Measurements from ENCODE around the gene GNAT1.
"Not testable (repeated sequence)": the region's sequence is repeated elsewhere in the genome, so short reads cannot be mapped to it uniquely, and the experiment has no call there.

The GNAT1 gene

DNA sequence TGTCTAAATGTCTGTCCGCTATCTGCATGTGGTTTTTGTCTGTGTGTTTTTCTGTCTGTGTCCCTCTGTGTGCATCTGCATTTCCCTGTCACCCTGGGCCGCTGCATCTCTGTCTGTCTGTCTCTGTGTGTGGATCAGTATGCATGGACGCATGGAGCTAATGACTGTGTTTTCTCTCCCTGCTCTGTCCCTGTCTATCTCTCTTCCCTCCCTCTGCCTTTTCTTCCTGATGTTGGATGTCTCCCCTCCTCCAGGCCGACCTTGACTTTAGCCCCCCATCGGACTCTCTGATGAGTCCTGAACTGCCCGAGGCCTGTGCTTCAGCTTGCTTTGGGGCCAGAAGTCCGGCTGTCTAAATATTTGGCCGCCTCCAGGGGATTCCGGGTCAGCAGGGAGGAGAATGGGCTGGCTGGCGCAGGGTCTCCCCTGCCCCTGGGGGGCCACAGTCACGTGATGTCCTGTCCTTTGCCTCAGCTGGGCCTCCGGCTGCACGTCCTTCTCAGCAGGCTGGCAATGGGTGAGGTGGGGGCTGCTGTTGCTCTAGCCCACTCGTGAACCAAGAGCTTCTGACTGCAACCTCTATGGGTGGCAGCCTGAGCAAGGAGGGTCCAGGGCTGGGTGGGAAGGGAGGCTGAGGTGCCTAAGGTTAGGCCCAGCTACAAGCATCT, 17.4 kb downstream of the GNAT1 start:
- Histone ChIP-seq H3K4me3 (ENCODE audit: low read length) (no peak overlapping the region), H3K4me2 (ENCODE audit: low read length) (no peak overlapping the region), H4K20me1 (ENCODE audit: insufficient read depth, low read length) (no peaks in the 10 kb centered on the region), H3K9me3 (ENCODE audit: insufficient read depth, low read length) (no peaks in the 10 kb centered on the region), H3K9ac (ENCODE audit: low read length) (no peak overlapping the region), H3K36me3 (replicated peaks; ENCODE audit: low read depth, low read length) (no peaks in the 10 kb centered on the region), H3K27me3 (ENCODE audit: low read depth, low read length) (peaks cover 8% of the 10 kb centered on the region), H3K79me2 (ENCODE audit: low read length) (no peaks in the 10 kb centered on the region), H2AFZ (ENCODE audit: low read depth, low read length) (no peak overlapping the region), H3K4me1 (ENCODE audit: low read length) (no peaks in the 10 kb centered on the region), H3K27ac (ENCODE audit: low read length) (no peak overlapping the region)
- no peak for TF ChIP-seq EZH2phosphoT487 (IDR thresholded peaks at IDR 0.05; ENCODE audit: low read depth)
- TF ChIP-seq, protein P1, sequence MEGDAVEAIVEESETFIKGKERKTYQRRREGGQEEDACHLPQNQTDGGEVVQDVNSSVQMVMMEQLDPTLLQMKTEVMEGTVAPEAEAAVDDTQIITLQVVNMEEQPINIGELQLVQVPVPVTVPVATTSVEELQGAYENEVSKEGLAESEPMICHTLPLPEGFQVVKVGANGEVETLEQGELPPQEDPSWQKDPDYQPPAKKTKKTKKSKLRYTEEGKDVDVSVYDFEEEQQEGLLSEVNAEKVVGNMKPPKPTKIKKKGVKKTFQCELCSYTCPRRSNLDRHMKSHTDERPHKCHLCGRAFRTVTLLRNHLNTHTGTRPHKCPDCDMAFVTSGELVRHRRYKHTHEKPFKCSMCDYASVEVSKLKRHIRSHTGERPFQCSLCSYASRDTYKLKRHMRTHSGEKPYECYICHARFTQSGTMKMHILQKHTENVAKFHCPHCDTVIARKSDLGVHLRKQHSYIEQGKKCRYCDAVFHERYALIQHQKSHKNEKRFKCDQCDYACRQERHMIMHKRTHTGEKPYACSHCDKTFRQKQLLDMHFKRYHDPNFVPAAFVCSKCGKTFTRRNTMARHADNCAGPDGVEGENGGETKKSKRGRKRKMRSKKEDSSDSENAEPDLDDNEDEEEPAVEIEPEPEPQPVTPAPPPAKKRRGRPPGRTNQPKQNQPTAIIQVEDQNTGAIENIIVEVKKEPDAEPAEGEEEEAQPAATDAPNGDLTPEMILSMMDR (IDR thresholded peaks at IDR 0.05; ENCODE audit: low read depth, low read length): no peak

DNA sequence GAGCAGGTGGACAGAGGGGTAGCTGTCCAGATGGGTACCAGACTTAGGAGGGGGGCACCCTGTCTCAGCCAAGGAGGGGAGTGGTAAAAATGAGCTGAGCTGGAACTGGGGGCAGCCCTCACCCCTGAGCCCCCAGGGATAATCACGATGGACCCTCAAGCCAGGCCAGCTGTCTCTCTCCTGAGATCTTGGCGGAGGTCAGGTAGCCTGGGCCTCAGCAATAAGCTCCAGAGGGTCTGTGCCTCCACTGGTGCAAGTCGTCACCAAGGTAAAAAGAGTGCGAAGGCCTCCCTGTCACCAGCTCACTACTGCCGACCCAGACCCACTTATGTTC, 18.7 kb downstream of the GNAT1 start:
- no peak for TF ChIP-seq EZH2phosphoT487 (IDR thresholded peaks at IDR 0.05; ENCODE audit: low read depth)
- TF ChIP-seq, protein P1 (IDR thresholded peaks at IDR 0.05; ENCODE audit: low read depth, low read length): no peak
- H3K36me3 ChIP-seq (replicated peaks; ENCODE audit: low read depth, low read length): no peaks in the 10 kb centered on the region
- no peaks in the 10 kb centered on the region for H3K4me1 ChIP-seq (ENCODE audit: low read length)
- H2AFZ ChIP-seq (ENCODE audit: low read depth, low read length): no peak overlapping the region
- H3K4me2 ChIP-seq (ENCODE audit: low read length): no peak overlapping the region
- no peak overlapping the region for H3K9ac ChIP-seq (ENCODE audit: low read length)
- H4K20me1 ChIP-seq (ENCODE audit: insufficient read depth, low read length): no peaks in the 10 kb centered on the region
- no peaks in the 10 kb centered on the region for H3K9me3 ChIP-seq (ENCODE audit: insufficient read depth, low read length)
- no peak overlapping the region for H3K4me3 ChIP-seq (ENCODE audit: low read length)
- H3K27me3 ChIP-seq (ENCODE audit: low read depth, low read length): no peaks in the 10 kb centered on the region
- H3K79me2 ChIP-seq (ENCODE audit: low read length): no peaks in the 10 kb centered on the region
- H3K27ac ChIP-seq (ENCODE audit: low read length): no peak overlapping the region

DNA sequence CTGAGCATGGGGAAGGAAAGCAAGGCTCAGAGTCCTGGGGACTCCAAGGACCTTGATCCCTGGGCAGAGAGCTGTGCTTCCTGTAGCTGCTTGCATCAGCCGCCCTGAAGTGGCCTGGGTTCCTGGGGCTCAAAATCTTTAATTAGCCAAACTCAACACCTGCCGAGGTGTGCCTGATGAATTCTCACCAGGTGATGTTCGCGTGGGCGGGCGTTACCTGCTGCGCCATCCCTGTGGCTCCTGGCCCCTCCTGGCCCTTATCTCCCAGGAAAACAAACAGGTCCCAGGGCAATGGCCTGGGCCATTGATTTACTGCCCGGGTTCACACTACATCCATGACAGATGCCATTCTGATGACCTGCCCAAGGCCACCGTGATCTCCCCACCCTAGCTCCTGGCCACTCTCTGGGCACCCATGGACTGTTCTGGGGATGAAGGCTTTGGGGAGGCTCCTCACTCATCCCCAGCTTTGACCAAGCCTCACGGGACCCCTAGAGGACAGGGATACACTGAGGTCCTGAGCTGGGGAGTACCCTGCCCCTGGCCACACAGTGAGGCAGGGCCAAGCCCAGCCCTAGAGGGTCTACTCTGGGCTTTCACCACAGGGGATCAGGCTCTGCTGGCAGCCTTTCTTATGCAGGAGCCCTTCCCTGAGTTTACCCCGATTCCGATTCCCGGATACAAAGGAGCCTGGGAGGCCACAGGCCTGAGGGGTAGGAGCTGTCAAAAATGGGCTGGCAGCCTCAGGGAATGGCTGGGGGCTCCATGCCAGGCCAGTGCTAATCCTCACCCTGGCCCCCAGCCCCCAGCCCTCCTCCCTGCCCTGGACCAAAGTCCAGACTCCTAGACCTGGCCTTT, 19.3 kb downstream of the GNAT1 start:
- Histone ChIP-seq H3K27me3 (ENCODE audit: low read depth, low read length) (no peaks in the 10 kb centered on the region), H3K36me3 (replicated peaks; ENCODE audit: low read depth, low read length) (no peaks in the 10 kb centered on the region), H3K9me3 (ENCODE audit: insufficient read depth, low read length) (no peaks in the 10 kb centered on the region), H3K4me3 (ENCODE audit: low read length) (no peak overlapping the region), H3K4me1 (ENCODE audit: low read length) (no peaks in the 10 kb centered on the region), H3K4me2 (ENCODE audit: low read length) (no peak overlapping the region), H3K27ac (ENCODE audit: low read length) (no peak overlapping the region), H2AFZ (ENCODE audit: low read depth, low read length) (no peak overlapping the region), H3K9ac (ENCODE audit: low read length) (no peak overlapping the region), H4K20me1 (ENCODE audit: insufficient read depth, low read length) (no peaks in the 10 kb centered on the region), H3K79me2 (ENCODE audit: low read length) (no peaks in the 10 kb centered on the region)
- TF ChIP-seq EZH2phosphoT487 (IDR thresholded peaks at IDR 0.05; ENCODE audit: low read depth): no peak
- TF ChIP-seq, protein P1 (IDR thresholded peaks at IDR 0.05; ENCODE audit: low read depth, low read length): no peak

DNA sequence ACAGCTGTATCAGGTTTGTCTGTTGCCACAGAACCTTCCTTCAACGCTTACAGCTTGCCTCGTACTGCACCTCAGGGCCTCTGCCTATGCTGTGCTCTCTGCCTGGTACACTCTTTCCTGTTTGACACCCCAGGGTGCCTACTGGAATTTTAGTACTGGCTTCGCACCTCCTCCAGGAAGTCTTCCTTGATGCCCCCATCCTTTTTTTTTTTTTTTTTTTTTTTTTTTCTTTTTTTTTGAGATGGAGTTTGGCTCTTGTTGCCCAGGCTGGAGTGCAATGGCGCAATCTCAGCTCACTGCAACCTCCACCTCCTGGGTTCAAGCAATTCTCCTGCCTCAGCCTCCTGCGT, 19.9 kb downstream of the GNAT1 start:
- H3K27me3 ChIP-seq (ENCODE audit: low read depth, low read length); H3K36me3 ChIP-seq (replicated peaks; ENCODE audit: low read depth, low read length); H3K9ac ChIP-seq (ENCODE audit: low read length); H3K4me2 ChIP-seq (ENCODE audit: low read length); H3K9me3 ChIP-seq (ENCODE audit: insufficient read depth, low read length); H4K20me1 ChIP-seq (ENCODE audit: insufficient read depth, low read length); H3K27ac ChIP-seq (ENCODE audit: low read length); H3K4me1 ChIP-seq (ENCODE audit: low read length); H3K4me3 ChIP-seq (ENCODE audit: low read length); H2AFZ ChIP-seq (ENCODE audit: low read depth, low read length); H3K79me2 ChIP-seq (ENCODE audit: low read length): not testable (repeated sequence)

Measured in OCI-LY3 (cell line).